H1 (cell line): ENCODE measurements around the gene COL4A2. TPM values are rescaled to one million over a fixed set of nuclear protein-coding genes. Genes with fewer than 3 reads are reported as not detected.

ENCODE experiments used
- CTCF ChIA-PET: fragments of 300-600 bp; sonication (Branson Sonifier 250); formaldehyde crosslinking; loops from one replicate; lab custom pipeline; 2021; ENCODE audit not compliant: partially characterized antibody; lab: Charles Lee
- POLR2A ChIA-PET: fragments of 300-600 bp; sonication (Branson Sonifier 250); formaldehyde crosslinking; loops from one replicate; lab custom pipeline; 2021; ENCODE audit warnings: inconsistent platforms; ENCODE audit not compliant: partially characterized antibody; lab: Charles Lee
- DNase-seq, 2 experiments: peaks; one replicate each; pipeline versions ENCODE4 v3.0.0 to v3.0.0-alpha.2; 2010 to 2022; ENCODE audit warnings: low spot score in 2 of 2, low read depth in 1 of 2, mixed read lengths in 1 of 2
- FAIRE-seq: peaks from 2 replicates; lab custom pipeline; 2011; peaks lifted over from hg19 to GRCh38; lab: Jason Lieb, UNC
- H2AFZ ChIP-seq: 2 replicates; pipeline ENCODE4 v1.8.1; 2012; ENCODE audit warnings: low read length, inconsistent platforms
- H2AK5ac ChIP-seq: 2 replicates; pipeline ENCODE4 v1.6.1; 2013; ENCODE audit warnings: low read depth, low read length
- H2BK120ac ChIP-seq: replicated peaks from 2 replicates; pipeline ENCODE3; 2013; ENCODE audit warnings: low read depth, low read length, inconsistent platforms
- H2BK12ac ChIP-seq: 2 replicates; pipeline ENCODE4 v1.6.1; 2013; ENCODE audit warnings: low read depth, low read length
- H2BK15ac ChIP-seq: 2 replicates; pipeline ENCODE4 v1.6.1; 2013; ENCODE audit warnings: low read length
- H2BK20ac ChIP-seq: 2 replicates; pipeline ENCODE4 v1.6.1; 2013; ENCODE audit warnings: low read length
- H2BK5ac ChIP-seq: 2 replicates; pipeline ENCODE4 v1.6.1; 2013; ENCODE audit warnings: low read depth, low read length
- H3K14ac ChIP-seq: 2 replicates; pipeline ENCODE4 v1.6.1; 2013; ENCODE audit warnings: inconsistent platforms; ENCODE audit not compliant: insufficient read length
- H3K18ac ChIP-seq: 2 replicates; pipeline ENCODE4 v1.6.1; 2013; ENCODE audit warnings: low read length; ENCODE audit errors: extremely low read depth
- H3K23ac ChIP-seq: 2 replicates; pipeline ENCODE4 v1.6.1; 2013; ENCODE audit warnings: inconsistent platforms; ENCODE audit not compliant: insufficient read length
- H3K23me2 ChIP-seq: 2 replicates; pipeline ENCODE4 v1.6.1; 2013; ENCODE audit warnings: low read depth, low read length
- H3K27ac ChIP-seq: 2 replicates; pipeline ENCODE4 v1.6.1; 2011; ENCODE audit warnings: low read depth, low read length, inconsistent platforms
- H3K27me3 ChIP-seq, 4 experiments: replicated peaks in 1 of 4; 1 replicate in 1 of 4; 2 replicates in 3 of 4; pipeline versions ENCODE4 v1.6.1 to v1.8.1; 2011 to 2013; ENCODE audit warnings: low read length in 3 of 4, mild to moderate bottlenecking in 3 of 4, inconsistent platforms in 2 of 4, mixed read lengths in 2 of 4, moderate library complexity in 1 of 4; ENCODE audit not compliant: control insufficient read depth in 3 of 4, insufficient read depth in 3 of 4; ENCODE audit errors: extremely low read depth in 1 of 4
- H3K36me3 ChIP-seq, 4 experiments: 2 replicates each; pipeline versions ENCODE4 v1.6.1 to v1.8.1; 2011 to 2013; ENCODE audit warnings: mild to moderate bottlenecking in 4 of 4, low read length in 3 of 4, moderate library complexity in 2 of 4, control low read depth in 1 of 4, inconsistent platforms in 1 of 4; ENCODE audit not compliant: insufficient read depth in 4 of 4, control insufficient read depth in 2 of 4
- H3K4ac ChIP-seq: replicated peaks from 2 replicates; pipeline ENCODE3; 2013; ENCODE audit warnings: low read length, low read depth, mixed read lengths, inconsistent platforms; ENCODE audit not compliant: insufficient read length
- H3K4me1 ChIP-seq, 4 experiments: replicated peaks in 1 of 4; 1 replicate in 1 of 4; 2 replicates in 3 of 4; pipeline versions ENCODE4 v1.6.1 to v1.8.1; 2011 to 2013; ENCODE audit warnings: low read length in 3 of 4, inconsistent platforms in 2 of 4, mixed read lengths in 1 of 4; ENCODE audit not compliant: insufficient read depth in 4 of 4, control insufficient read depth in 3 of 4
- H3K4me2 ChIP-seq, 2 experiments: 2 replicates each; pipeline versions ENCODE4 v1.6.1 to v1.8.1; 2011 to 2013; ENCODE audit warnings: low read depth in 2 of 2, low read length in 2 of 2, control low read depth in 1 of 2, inconsistent platforms in 1 of 2, mild to moderate bottlenecking in 1 of 2; ENCODE audit not compliant: insufficient read depth in 1 of 2
- H3K4me3 ChIP-seq, 4 experiments: fragments of 200-600, 300-600 bp in 1 of 4; sonication (generic), shearing (Covaris generic), sonication (Bioruptor Twin) in 1 of 4; 2 replicates each; pipeline versions ENCODE4 v1.5.1 to v1.8.1; 2011 to 2016; ENCODE audit warnings: low read length in 4 of 4, low read depth in 3 of 4, control low read depth in 2 of 4, inconsistent platforms in 2 of 4, mild to moderate bottlenecking in 2 of 4, mixed read lengths in 1 of 4, moderate library complexity in 1 of 4; ENCODE audit not compliant: insufficient read depth in 2 of 4; ENCODE audit errors: extremely low read depth in 1 of 4
- H3K56ac ChIP-seq: replicated peaks from 2 replicates; pipeline ENCODE3; 2013; ENCODE audit warnings: low read depth, mild to moderate bottlenecking, mixed read lengths, low read length, inconsistent platforms; ENCODE audit not compliant: insufficient read length
- H3K79me1 ChIP-seq: 2 replicates; pipeline ENCODE4 v1.6.1; 2013; ENCODE audit warnings: low read depth, low read length, control low read depth
- H3K79me2 ChIP-seq, 2 experiments: 2 replicates each; pipeline versions ENCODE4 v1.6.1 to v1.8.1; 2012 to 2013; ENCODE audit warnings: low read length in 2 of 2, mild to moderate bottlenecking in 2 of 2, inconsistent platforms in 1 of 2; ENCODE audit not compliant: insufficient read depth in 2 of 2, control insufficient read depth in 1 of 2
- H3K9ac ChIP-seq, 4 experiments: replicated peaks in 1 of 4; 1 replicate in 1 of 4; 2 replicates in 3 of 4; pipeline versions ENCODE4 v1.6.1 to v1.8.1; 2011 to 2013; ENCODE audit warnings: low read depth in 3 of 4, low read length in 3 of 4, control low read depth in 2 of 4, mild to moderate bottlenecking in 2 of 4, moderate library complexity in 2 of 4, inconsistent platforms in 1 of 4; ENCODE audit errors: extremely low read depth in 1 of 4
- H3K9me3 ChIP-seq, 2 experiments: 2 replicates each; pipeline versions ENCODE4 v1.6.1 to v1.8.1; 2012 to 2013; ENCODE audit warnings: mild to moderate bottlenecking in 2 of 2, moderate library complexity in 2 of 2, control low read depth in 1 of 2, inconsistent platforms in 1 of 2, low read depth in 1 of 2, low read length in 1 of 2, mixed read lengths in 1 of 2; ENCODE audit not compliant: insufficient read depth in 2 of 2
- H4K20me1 ChIP-seq, 2 experiments: replicated peaks in 1 of 2; 2 replicates each; pipeline versions ENCODE3 to v1.8.1; 2011 to 2013; ENCODE audit warnings: inconsistent platforms in 2 of 2, low read length in 2 of 2, mild to moderate bottlenecking in 1 of 2; ENCODE audit not compliant: insufficient read depth in 2 of 2, control insufficient read depth in 1 of 2
- H4K5ac ChIP-seq: 2 replicates; pipeline ENCODE4 v1.6.1; 2013; ENCODE audit warnings: low read length, low read depth, mixed read lengths, inconsistent platforms; ENCODE audit not compliant: insufficient read length
- H4K8ac ChIP-seq: 2 replicates; pipeline ENCODE4 v1.8.0; 2013; ENCODE audit warnings: mild to moderate bottlenecking, moderate library complexity, low read length, inconsistent platforms; ENCODE audit not compliant: insufficient read depth; ENCODE audit errors: extremely low read depth
- H4K91ac ChIP-seq: replicated peaks from 2 replicates; pipeline ENCODE3; 2013; ENCODE audit warnings: low read length, mixed read lengths, inconsistent platforms; ENCODE audit not compliant: insufficient read length
- BACH1 ChIP-seq: IDR thresholded peaks from 2 replicates; pipeline ENCODE4 v1.6.1; 2012; ENCODE audit warnings: low read length, improper control_type of control experiment
- E2F6 ChIP-seq: IDR thresholded peaks from 2 replicates; pipeline ENCODE4 v1.6.1; 2012; ENCODE audit warnings: inconsistent platforms
- KDM5A ChIP-seq: fragments of 200-600 bp; IDR thresholded peaks from 2 replicates; pipeline ENCODE4 v1.7.1; 2012; ENCODE audit warnings: mild to moderate bottlenecking, low read length, inconsistent platforms, mixed read lengths
- PHF8 ChIP-seq: fragments of 200-600 bp; sonication (generic); conservative IDR thresholded peaks from 2 replicates; pipeline ENCODE4 v1.7.1; 2012; ENCODE audit warnings: low read depth, mild to moderate bottlenecking, inconsistent platforms, low read length, moderate library complexity
- POLR2A ChIP-seq, 2 experiments: IDR thresholded peaks; 1 replicate in 1 of 2; 2 replicates in 1 of 2; pipeline ENCODE4 v1.6.1; 2011; ENCODE audit warnings: low read depth in 2 of 2, low read length in 2 of 2, mild to moderate bottlenecking in 2 of 2; ENCODE audit errors: control extremely low read depth in 1 of 2
- RNF2 ChIP-seq: fragments of 200-900, 300-1000 bp; sonication (generic); IDR thresholded peaks from 2 replicates; pipeline ENCODE4 v1.7.1; 2016; ENCODE audit warnings: borderline replicate concordance, low read depth, mild to moderate bottlenecking, antibody characterized with exemption, low read length; ENCODE audit not compliant: poor library complexity, severe bottlenecking; ENCODE audit errors: missing control alignments
- RXRA ChIP-seq: IDR thresholded peaks from 2 replicates; pipeline ENCODE4 v1.6.1; 2011; ENCODE audit warnings: low read depth, mild to moderate bottlenecking, low read length, moderate library complexity; ENCODE audit not compliant: insufficient read depth
- SRF ChIP-seq: IDR thresholded peaks from 2 replicates; pipeline ENCODE4 v1.6.1; 2011; ENCODE audit warnings: mild to moderate bottlenecking, low read depth, low read length, moderate library complexity
- TCF12 ChIP-seq: IDR thresholded peaks from 2 replicates; pipeline ENCODE4 v1.6.1; 2011; ENCODE audit warnings: low read depth, mild to moderate bottlenecking, low read length
- USF2 ChIP-seq: IDR thresholded peaks from 2 replicates; pipeline ENCODE4 v1.6.1; 2011; ENCODE audit warnings: low read length, improper control_type of control experiment
- WGBS, 2 experiments: shearing (Covaris generic) in 1 of 2; methylation state at CpG; one replicate each; pipeline versions ENCODE4 v1.1.6 to v1.1.7; 2013 to 2015; ENCODE audit warnings: low lambda C conversion rate in 2 of 2, mixed read lengths in 2 of 2, inconsistent platforms in 1 of 2, low coverage in 1 of 2, missing lambda C conversion rate in 1 of 2; ENCODE audit not compliant: insufficient replicate concordance in 2 of 2, insufficient coverage in 1 of 2, insufficient read length in 1 of 2; ENCODE audit errors: extremely low coverage in 1 of 2, missing lambda C conversion rate in 1 of 2; 5-methylcytosine and 5-hydroxymethylcytosine counted together
- polyA plus RNA-seq, 7 experiments: library from polyadenylated mRNA; depleted of rRNA in 3 of 7; stranded (reverse) in 5 of 7; unstranded in 2 of 7; fragments of >200 nt in 5 of 7; fragments of 200-250 nt in 2 of 7; gene quantifications; 1 replicate in 5 of 7; 2 replicates in 1 of 7; 4 replicates in 1 of 7; pipeline versions ENCODE4 v1.2.1 to v1.2.3, GENCODE V29; 2011 to 2013; ENCODE audit warnings: missing spikeins in 2 of 7, mixed read lengths in 2 of 7
- total RNA-seq: library from RNA; stranded (reverse); fragmentation: NEBNext Ultra II Directional; extraction: Animal tissue kit (Norgen Biotek cat#: 25700); gene quantifications from 2 replicates; pipeline ENCODE4 v1.2.1, GENCODE V29; 2021

Gene COL4A2
- total and polyA plus RNA-seq, 2 of the 8 experiments (the other 6 are each of a cell fraction or from before 2014, with no cell fraction given), result 80.4 to 87.3 TPM

DNA sequence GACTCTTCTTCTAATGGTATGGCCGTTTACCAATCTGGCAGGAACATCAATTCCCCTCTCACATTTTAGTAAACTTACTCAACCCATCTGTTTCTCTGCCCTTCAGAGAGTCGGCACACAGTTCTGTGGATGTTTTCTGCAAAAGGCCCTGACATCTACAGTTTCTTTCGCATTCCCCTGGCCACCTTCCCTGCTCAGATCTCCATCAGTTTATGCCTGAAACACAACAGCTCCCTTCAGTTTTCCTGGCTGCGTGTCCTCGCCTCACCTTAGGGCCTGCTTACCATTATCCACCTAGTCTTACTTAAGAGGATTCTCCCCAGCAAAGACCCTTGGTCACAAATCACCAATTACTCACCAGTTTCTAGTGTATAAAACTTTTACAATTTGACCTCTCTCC lies 25.3 kb upstream of the COL4A2 start:
- DNase-seq (no peak), FAIRE-seq (no peak)
- Histone ChIP-seq H2AK5ac (no peak overlapping the region), H3K36me3 (no peaks in the 10 kb centered on the region; a peak in 2 of 8 replicates), H3K9me3 (no peaks in the 10 kb centered on the region), H4K8ac (no peak overlapping the region), H3K4me3 (no peak overlapping the region), H3K56ac (no peak overlapping the region), H3K23me2 (no peaks in the 10 kb centered on the region), H2BK15ac (no peak overlapping the region), H2BK20ac (no peak overlapping the region), H3K79me1 (peaks cover 3% of the 10 kb centered on the region), H4K20me1 (peaks cover 1 to 7% of the 10 kb centered on the region in 2 experiments), H2BK120ac (no peak overlapping the region), H3K9ac (no peak overlapping the region), H2AFZ (no peak overlapping the region), H3K4me1 (peaks cover 0 to 3% (median 0%) of the 10 kb centered on the region in 4 experiments; a peak in 1 of 7 replicates), H3K27me3 (no peaks in the 10 kb centered on the region), H4K91ac (no peak overlapping the region), H3K14ac (no peak overlapping the region), H3K27ac (no peak overlapping the region), H3K18ac (no peak overlapping the region), H4K5ac (no peak overlapping the region), H3K79me2 (peaks cover 0 to 3% of the 10 kb centered on the region in 2 experiments; a peak in 2 of 4 replicates), H2BK12ac (no peak overlapping the region), H3K23ac (no peak overlapping the region), H3K4ac (no peak overlapping the region), H3K4me2 (no peak overlapping the region), H2BK5ac (no peak overlapping the region)
- POLR2A ChIA-PET, result interaction anchor here (0.7 kb wide), 1 partner anchor 14 kb away, joined by 3 read pairs; no protein-coding TSS in a partner anchor
- 91% methylated on average over 5 of the region's 5 CpGs; no CpG with 5 or more reads in 1 of the 2 experiments for WGBS, 2 experiments
- CTCF ChIA-PET, result interaction anchor here (1.0 to 1.8 kb wide), 2 partner anchors 8 to 34 kb away, joined by 4 read pairs; no protein-coding TSS in a partner anchor
- TF ChIP-seq RXRA (no peak), POLR2A (IDR thresholded peaks at IDR 0.05; ENCODE audit: control extremely low read depth in 1 of 2, low read depth in 2 of 2, low read length in 2 of 2) (no peak), RNF2 (no peak), TCF12 (no peak), KDM5A (no peak), E2F6 (no peak), PHF8 (no peak), SRF (no peak), BACH1 (no peak), USF2 (no peak)
